Measurements from ENCODE around the gene DTD2. TPM values are rescaled to one million over a fixed set of nuclear protein-coding genes. Genes with fewer than 3 reads are reported as not detected.
"Not testable (repeated sequence)": the region's sequence is repeated elsewhere in the genome, so short reads cannot be mapped to it uniquely, and the experiment has no call there.

The DTD2 gene
- total RNA-seq, 1 donor from 2014 or later, result 29.8 TPM

DNA sequence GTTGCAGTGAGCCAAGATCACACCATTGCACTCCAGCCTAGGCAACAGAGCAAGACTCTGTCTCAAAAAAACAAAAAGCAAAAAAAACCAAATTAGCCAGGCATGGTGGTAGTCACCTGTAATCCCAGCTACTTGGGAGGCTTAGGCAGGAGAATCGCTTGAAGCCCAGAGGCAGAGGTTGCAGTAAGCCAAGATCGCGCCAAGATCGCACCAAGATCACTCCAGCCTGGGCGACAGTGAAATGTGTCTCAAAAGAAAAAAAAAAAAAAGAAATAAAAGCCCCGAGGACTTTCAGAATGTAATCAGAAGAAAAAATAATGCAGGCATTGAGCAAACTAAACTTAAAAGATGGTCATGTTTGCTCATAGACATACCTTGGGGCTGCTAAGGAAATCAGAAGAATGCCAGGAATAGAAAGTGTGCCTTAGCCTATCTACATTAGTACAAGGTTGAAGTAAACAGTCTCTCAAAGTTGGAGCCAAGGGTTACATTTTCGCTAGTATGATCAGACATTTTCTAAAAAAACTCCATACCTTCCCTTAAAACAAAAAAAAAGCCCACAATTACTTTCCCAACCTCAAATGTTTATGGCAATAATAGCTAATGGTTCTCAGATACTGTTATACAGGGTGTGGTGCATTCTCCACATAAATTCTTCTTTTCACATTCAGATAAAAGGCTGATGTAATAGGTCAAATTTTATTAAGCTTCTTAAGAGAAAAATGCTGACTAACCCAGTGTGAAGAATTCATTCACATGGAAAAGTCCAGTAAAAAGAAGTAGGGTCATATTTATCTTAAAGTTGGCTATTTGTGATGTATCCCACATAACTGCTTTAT is 15.8 kb downstream of the DTD2 start:
- peak; percentile 11 for DNase-seq

DNA sequence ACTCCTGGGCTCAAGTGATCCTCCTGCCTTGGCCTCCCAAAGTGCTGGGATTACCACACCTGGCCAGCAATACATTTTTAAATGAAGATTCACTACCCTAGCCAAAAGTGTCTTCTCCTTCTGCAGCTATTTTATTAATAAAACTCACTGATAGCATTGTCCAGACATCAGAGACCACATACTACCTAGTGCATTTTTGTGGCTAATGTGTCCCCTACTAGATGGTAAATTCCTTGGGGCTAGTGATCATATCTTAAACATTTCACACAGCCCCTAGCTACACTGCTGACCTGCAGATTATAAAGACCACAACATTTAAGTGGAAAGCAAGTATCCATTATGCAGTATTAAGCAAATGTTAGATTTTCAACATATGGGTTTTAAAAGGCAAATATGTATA is 17.0 kb downstream of the DTD2 start:
- no peak for DNase-seq

- DNase-seq, result no peak
Measured at GRCh38 chr14:31439561-31439960, 17.7 kb downstream of the DTD2 start.

- not testable (repeated sequence) for DNase-seq
Measured at GRCh38 chr14:31437045-31437691, 20.1 kb downstream of the DTD2 start.

DNA sequence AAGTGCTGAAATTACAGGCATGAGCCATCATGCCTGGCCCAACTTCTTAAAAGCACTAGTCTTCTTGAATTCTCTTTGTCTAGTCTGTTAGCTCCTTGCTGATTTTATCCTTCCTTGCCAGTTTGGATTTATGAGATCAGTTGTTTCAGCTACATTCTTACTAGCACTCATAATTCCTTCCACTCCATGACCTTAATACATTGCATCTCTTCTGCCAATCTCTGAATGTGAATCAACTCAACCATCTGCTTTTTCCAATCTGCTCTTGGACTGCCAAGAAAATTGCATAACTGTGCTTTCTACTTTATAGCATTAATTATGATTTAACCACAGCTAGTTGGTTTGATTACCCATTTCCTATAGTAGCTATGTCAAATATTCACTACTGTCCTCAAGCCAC is 22.0 kb downstream of the DTD2 start:
- peak; percentile 92 for DNase-seq

GRCh38 chr14:31430634-31431264 is 26.6 kb downstream of the DTD2 start:
- no peak for DNase-seq

- DNase-seq, result no peak
Measured at GRCh38 chr14:31429791-31430190, 27.5 kb downstream of the DTD2 start.

- DNase-seq, result no peak
Measured at GRCh38 chr14:31428011-31428410, 29.3 kb downstream of the DTD2 start.

- no peak for DNase-seq
Measured at GRCh38 chr14:31426663-31427062, 30.6 kb downstream of the DTD2 start.

DNA sequence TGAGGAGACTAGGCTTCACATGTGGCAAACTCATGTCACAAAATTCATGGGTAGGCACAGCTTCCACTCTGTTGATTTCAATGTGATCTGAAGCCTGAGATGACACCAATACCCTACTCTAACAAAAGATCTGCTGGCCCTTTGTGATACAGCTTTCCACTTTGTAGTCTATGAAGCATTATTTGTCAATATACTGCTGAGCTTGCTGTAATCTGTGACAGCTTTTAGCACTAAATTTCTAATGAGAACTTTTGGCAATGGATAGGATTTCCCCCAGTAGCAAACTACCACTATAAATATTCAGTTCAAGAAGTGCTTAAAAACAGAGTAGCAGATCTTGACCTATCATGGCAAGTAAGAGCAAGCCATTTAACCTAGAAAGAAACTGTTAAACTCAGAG is 31.4 kb downstream of the DTD2 start:
- no peak for DNase-seq

DNA sequence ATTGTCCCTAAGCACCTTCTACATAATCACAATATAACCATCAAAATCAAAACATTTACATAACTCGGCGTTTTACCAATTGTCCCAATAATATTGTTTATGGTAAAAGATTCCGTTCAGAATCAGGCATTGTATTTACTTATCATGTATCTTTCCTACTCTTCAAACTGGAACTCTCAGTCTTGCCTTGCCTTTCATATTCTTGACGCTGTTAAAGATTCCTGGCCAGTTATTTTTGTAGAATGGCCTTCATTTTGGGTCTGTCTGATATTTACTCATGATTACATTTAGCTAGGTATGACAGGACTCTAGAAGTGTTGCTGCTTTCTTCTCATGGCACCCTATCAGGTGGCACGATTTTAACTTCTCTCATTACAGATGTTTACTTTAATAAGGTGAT is 36.1 kb downstream of the DTD2 start:
- DNase-seq, result no peak

DNA sequence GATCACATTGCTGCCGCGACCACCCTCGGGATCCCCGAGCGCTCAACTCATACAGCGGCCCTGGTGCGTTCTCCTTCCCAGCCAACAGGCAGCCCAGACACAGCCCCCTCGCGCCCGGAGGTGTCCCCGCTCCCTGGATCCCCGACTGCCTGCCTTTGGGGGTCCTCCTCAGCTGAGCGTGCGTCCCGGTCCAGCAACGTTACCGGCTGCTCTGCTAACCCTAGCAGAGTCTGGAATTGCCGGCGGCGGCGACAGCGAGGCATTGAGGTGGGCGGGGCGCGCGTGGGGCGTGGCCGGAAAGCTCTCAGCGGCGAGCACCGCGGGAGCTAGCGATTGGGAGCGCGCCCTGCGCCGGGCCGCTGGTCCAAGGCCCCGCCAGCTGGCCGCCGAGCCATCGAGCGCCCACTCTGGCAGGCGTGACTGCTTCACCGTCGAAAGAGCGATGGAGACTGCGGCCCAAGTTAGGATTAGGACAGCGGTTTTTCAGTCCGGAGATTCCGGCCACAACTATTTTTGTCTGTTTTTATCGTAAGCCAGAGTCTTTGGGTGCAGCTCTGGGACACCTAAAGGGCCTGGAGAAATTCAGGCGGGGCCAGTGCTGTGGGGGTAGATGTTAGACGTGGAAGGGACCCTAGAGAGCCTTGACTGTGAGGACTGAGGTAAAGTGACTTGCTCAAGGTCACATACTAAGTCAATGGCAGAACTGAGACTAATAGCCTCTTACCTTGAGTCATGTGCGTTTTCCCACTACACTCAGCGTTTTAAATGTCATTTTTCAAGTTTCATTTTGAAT is 36.8 kb downstream of the DTD2 start, which contains the start of gene HEATR5A:
TSS of gene HEATR5A (minus strand) at position 232 of the 793 bp plus-strand sequence. CDS start 17,575 bp downstream, outside the sequence.
- peak; percentile 91 for DNase-seq

DNA sequence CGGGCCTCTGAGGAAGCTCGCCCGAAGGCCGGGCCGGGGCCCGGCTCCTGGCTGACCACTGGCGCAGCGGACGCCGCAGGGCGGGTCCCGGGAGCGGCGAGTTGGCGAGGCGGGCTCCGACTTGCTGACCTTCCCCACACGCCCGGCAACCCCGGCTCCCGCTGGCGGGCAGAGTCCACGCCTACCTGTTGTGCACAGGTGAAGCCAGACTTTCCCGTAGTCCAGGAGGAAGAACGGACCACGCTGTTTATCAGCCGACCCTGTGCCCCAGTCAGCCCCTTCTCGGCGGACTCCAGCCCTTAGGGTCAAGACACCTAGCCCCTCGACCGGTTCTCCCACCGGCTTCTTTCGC is 37.4 kb downstream of the DTD2 start:
- DNase-seq, result no peak

DNA sequence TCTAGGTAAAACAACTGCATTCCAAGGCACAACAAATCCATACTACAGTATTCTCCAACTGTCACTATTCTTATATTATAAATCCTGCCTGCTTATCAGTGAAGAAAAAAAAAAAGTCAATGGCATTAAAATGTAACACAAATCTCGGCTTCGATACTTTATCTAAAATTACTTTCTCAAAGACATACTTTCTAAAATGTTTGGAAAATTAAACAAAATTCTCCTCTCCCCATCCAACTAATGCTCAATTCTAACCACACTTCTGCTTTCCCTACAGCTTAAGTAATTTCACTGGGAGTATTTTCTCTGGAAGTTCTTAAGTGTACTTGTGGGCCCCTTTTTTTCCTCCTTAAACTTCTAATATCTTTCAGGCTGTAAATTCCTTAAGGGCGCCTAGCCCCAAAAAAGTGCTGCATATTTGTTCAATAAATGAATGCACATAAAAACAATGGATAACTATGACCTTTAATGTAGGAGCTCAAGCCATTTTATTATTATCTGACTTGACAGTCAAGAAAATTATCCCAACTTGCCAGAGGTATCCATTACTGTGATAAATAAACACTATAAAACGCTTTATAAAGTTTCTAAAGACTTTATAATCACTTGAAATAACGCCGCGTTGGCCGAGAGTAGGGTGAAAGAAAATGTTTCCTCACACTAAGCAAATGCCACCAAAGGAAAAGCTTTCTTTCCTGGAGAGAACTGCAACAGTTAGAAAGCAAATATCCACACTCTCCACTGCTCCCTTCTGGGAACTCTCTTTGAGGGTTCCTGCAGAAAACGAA is 37.9 kb downstream of the DTD2 start:
- DNase-seq, result peak; percentile 38

- DNase-seq, result no peak
Measured at GRCh38 chr14:31418440-31418839, 38.9 kb downstream of the DTD2 start.

DNA sequence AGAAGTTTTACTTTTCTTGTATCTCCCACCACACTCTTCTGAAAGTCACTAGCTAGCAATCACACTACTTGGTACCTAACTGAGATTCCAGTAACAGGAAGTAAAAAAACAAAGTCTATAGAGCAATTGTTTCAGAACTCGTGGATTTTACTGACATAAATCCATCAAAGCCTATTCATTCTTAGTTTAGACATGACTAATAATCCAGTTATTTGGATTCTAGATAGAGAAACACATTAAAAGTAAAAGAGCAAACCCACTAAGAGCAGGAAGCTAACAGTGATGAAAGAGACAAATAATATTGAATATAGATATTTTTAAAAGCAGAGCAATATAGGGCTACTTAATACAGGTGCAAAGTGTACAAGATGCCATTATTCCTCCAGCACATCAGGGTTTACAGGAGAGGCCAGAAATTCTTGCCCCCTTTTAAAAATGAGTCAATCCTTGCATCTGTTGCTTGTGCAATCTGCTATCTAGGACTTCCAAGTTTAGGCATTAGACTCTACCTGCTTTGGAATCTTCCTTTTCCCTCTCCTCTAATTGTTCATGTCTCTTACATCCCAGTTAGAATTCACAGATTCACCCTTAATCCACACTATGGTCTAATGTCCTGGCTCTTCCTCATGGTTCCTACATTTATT is 43.0 kb downstream of the DTD2 start:
- no peak for DNase-seq

- no peak for DNase-seq
Measured at GRCh38 chr14:31411218-31411727, 46.0 kb downstream of the DTD2 start.

DNA sequence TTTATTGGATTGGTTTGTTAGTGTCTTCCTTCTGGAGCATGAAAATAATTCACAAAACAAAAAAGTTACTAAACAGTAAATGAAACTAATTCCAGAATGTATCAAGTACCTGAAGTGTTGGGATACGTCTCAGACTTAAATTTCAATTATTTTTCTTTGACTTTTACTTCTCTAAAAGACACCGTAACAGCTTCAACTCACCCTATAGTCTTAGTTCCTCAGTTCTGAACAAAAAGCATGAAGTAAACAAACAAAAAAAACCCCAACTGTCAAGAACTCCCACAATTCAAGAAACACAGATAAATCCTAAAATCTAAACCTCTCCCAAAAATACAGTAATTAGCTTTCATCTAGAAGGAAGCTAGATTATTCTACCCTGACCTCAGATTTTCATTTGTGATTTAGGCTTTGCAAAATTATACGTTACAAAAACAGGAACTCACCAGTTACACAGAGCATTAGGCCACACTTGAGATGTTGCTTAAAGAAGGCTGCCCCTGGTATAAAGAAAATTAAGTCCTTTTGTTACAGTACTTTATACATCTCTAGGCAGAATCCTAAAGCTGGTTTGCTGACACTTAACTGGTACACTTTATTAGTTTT is 47.2 kb downstream of the DTD2 start:
- no peak for DNase-seq

DNA sequence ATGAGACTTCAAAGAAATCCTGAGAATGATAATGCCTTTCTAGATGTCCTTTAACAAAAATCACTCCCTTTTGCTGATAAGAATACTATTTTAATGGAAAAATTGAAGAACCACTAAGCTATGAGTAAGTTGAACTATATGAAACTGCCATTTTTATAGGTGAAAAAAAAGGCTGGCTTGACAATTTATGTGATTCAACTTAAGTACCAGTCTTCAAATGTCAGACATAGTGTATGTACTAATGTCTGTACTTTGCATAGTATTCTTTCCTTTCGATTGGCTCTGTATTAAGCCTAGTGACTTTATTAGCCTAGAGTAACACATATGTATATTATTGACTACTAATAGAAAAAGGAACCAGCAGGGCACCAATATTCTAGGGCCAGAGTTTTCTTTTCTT is 48.9 kb downstream of the DTD2 start:
- no peak for DNase-seq

DNA sequence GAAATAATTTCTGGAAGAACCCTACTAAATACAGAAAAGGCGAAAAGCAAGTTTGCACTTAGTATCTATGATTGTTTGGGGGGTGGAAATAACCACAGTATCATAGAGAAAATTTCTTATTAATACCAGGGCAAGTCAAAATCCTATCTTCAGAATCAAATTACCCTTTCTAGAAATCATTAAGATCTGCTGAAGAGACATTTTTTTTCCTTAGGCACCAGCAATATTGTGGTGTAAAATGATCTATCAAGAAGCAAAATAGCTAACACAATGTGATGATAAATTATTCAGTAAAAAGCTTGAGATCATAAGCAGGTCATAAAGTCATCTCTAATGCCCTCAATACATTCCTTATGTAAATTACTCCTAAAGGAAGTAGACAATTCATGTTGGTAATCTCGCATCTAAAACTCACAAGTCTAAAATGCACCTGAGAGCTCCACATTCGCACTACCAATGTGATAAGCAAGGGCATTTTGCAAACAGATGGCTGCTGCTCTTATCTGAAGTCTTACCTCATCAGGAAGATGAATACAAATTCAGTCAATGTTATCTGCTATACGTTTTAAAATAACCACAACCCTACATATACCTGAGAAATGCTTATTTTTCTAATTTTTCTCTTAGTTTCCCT is 51.6 kb downstream of the DTD2 start:
- DNase-seq, result no peak

All from skin of body (tissue), 2 donors.